Measurements from ENCODE around the gene ACMSD. TPM values are rescaled to one million over a fixed set of nuclear protein-coding genes. Genes with fewer than 3 reads are reported as not detected.
"Not testable (repeated sequence)": the region's sequence is repeated elsewhere in the genome, so short reads cannot be mapped to it uniquely, and the experiment has no call there.

ACMSD gene
- total RNA-seq, 1 experiment from 2014 or later, result not detected

DNA sequence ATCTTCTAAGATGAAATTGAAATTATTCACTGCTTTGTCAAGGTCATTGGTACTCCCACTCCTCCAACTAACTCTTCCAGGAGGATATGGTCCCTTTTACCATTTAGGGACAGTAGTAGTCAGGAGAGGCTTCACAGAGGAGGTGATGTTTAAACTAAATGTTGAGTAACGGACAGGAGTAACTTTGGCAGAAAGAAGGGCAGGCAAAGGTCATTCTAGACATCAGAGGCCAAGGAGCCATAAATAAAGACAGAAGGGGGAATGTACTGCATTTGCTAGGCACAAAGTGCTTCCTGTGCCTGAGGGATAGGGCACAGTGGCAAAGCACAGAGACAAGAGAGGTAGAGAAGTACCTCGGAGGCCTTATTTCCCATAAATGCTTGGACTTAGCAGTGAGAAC lies 14.6 kb upstream of the ACMSD start:
- Mint-ChIP-seq H3K27me3 (ENCODE audit: unreplicated experiment) (no peaks in the 10 kb centered on the region), H3K36me3 (ENCODE audit: insufficient read depth, unreplicated experiment) (no peaks in the 10 kb centered on the region), H3K4me1 (ENCODE audit: low read depth, unreplicated experiment) (peaks cover 12% of the 10 kb centered on the region), H3K4me3 (ENCODE audit: low read depth, unreplicated experiment) (no peak overlapping the region), H3K9me3 (ENCODE audit: low read depth, unreplicated experiment) (no peaks in the 10 kb centered on the region), H3K27ac (ENCODE audit: unreplicated experiment) (no peak overlapping the region)
- intact Hi-C loops (cut with micrococcal nuclease; ENCODE audit: unreplicated experiment), result no loop called here
- CTCF ChIA-PET, result no interaction called here
- TF ChIP-seq CTCF (IDR thresholded peaks at IDR 0.05; ENCODE audit: unreplicated experiment), result no peak
- no TSS peak for BruUV-seq (replicated peaks)
- no peak for DNase-seq

DNA sequence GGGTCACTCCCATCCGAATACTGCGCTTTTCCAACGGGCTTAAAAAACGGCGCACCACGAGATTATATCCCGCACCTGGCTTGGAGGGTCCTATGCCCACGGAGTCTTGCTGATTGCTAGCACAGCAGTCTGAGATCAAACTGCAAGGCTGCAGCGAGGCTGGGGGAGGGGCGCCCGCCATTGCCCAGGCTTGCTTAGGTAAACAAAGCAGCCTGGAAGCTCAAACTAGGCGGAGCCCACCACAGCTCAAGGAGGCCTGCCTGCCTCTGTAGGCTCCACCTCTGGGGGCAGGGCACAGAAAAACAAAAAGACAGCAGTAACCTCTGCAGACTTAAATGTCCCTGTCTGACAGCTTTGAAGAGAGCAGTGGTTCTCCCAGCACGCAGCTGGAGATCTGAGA lies 12.7 kb upstream of the ACMSD start:
- H3K27me3 Mint-ChIP-seq (ENCODE audit: unreplicated experiment); H3K36me3 Mint-ChIP-seq (ENCODE audit: insufficient read depth, unreplicated experiment); H3K4me1 Mint-ChIP-seq (ENCODE audit: low read depth, unreplicated experiment); H3K9me3 Mint-ChIP-seq (ENCODE audit: low read depth, unreplicated experiment); CTCF ChIA-PET; BruUV-seq (replicated peaks); H3K4me3 Mint-ChIP-seq (ENCODE audit: low read depth, unreplicated experiment); DNase-seq; H3K27ac Mint-ChIP-seq (ENCODE audit: unreplicated experiment); intact Hi-C loops (cut with micrococcal nuclease; ENCODE audit: unreplicated experiment): not testable (repeated sequence)

DNA sequence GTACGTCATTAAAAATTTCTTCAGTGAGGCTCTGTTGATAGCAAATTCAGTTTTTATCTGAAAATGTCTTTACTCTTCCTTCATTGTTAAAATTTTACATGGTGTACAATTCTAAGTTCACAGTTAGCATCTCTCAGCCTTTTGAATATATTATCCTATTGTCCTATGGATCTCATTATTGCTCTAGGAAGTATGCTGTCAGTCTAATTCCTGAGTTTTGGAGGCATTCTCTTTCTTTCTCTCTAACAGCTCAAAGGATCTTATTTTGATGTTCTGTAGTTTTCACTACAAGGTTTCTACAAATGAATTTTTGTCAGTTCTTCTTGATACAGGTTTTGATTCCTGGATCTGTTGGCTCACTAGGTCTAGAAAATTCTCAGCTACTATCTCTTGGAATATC lies 2.9 kb upstream of the ACMSD start:
- Mint-ChIP-seq H3K9me3 (ENCODE audit: low read depth, unreplicated experiment) (no peaks in the 10 kb centered on the region), H3K27me3 (ENCODE audit: unreplicated experiment) (no peaks in the 10 kb centered on the region), H3K36me3 (ENCODE audit: insufficient read depth, unreplicated experiment) (no peaks in the 10 kb centered on the region), H3K4me3 (ENCODE audit: low read depth, unreplicated experiment) (no peak overlapping the region), H3K4me1 (ENCODE audit: low read depth, unreplicated experiment) (peaks cover 25% of the 10 kb centered on the region), H3K27ac (ENCODE audit: unreplicated experiment) (no peak overlapping the region)
- no peak for DNase-seq
- CTCF ChIA-PET, result no interaction called here
- TF ChIP-seq CTCF (IDR thresholded peaks at IDR 0.05; ENCODE audit: unreplicated experiment), result no peak
- intact Hi-C loops (cut with micrococcal nuclease; ENCODE audit: unreplicated experiment), result loop anchor here (5.0 kb wide), 1 partner anchor 58 kb away; no protein-coding TSS in a partner anchor
- BruUV-seq (replicated peaks), result no TSS peak

DNA sequence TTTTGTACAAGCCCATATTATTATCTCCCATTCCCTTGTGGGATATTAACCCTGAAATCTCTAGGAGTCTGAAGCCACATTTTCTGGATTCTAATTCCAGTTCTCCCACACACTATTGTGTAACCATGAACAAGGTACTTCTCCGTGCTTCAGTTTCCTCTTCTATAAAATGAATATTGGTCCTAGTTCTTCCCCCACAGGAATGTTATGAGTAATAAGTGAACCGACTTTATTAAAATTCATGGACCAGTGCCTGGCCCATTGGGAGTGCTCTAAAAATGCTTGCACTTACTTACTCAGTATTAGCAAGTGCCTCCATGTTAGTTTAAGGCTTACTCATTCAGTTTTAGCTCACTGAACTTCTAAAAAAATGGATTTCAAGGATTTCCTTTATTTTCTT lies 1.4 kb upstream of the ACMSD start:
- H3K27me3 Mint-ChIP-seq (ENCODE audit: unreplicated experiment), result no peaks in the 10 kb centered on the region
- no peaks in the 10 kb centered on the region for H3K9me3 Mint-ChIP-seq (ENCODE audit: low read depth, unreplicated experiment)
- no peak for DNase-seq
- no peak overlapping the region for H3K4me3 Mint-ChIP-seq (ENCODE audit: low read depth, unreplicated experiment)
- no peaks in the 10 kb centered on the region for H3K36me3 Mint-ChIP-seq (ENCODE audit: insufficient read depth, unreplicated experiment)
- H3K27ac Mint-ChIP-seq (ENCODE audit: unreplicated experiment), result peak overlapping the region; percentile 32
- BruUV-seq (replicated peaks), result no TSS peak
- intact Hi-C loops (cut with micrococcal nuclease; ENCODE audit: unreplicated experiment), result loop anchor here (5.0 kb wide), 1 partner anchor 60 kb away; no protein-coding TSS in a partner anchor
- TF ChIP-seq CTCF (IDR thresholded peaks at IDR 0.05; ENCODE audit: unreplicated experiment), result no peak
- H3K4me1 Mint-ChIP-seq (ENCODE audit: low read depth, unreplicated experiment), result peaks cover 25% of the 10 kb centered on the region
- CTCF ChIA-PET, result interaction anchor here (1.1 to 1.6 kb wide), 2 partner anchors 18 to 19 kb away, joined by 3 to 4 read pairs; no protein-coding TSS in a partner anchor

GRCh38 chr2:134839649-134840048 lies 1.2 kb downstream of the ACMSD start:
- no TSS peak for BruUV-seq (replicated peaks)
- intact Hi-C loops (cut with micrococcal nuclease; ENCODE audit: unreplicated experiment), result loop anchor here (5.0 kb wide), 1 partner anchor 62 kb away; no protein-coding TSS in a partner anchor
- no peak overlapping the region for H3K4me3 Mint-ChIP-seq (ENCODE audit: low read depth, unreplicated experiment)
- H3K36me3 Mint-ChIP-seq (ENCODE audit: insufficient read depth, unreplicated experiment), result no peaks in the 10 kb centered on the region
- no peaks in the 10 kb centered on the region for H3K27me3 Mint-ChIP-seq (ENCODE audit: unreplicated experiment)
- H3K9me3 Mint-ChIP-seq (ENCODE audit: low read depth, unreplicated experiment), result no peaks in the 10 kb centered on the region
- DNase-seq, result no peak
- TF ChIP-seq CTCF (IDR thresholded peaks at IDR 0.05; ENCODE audit: unreplicated experiment), result no peak
- CTCF ChIA-PET, result no interaction called here
- peaks cover 44% of the 10 kb centered on the region for H3K4me1 Mint-ChIP-seq (ENCODE audit: low read depth, unreplicated experiment)
- H3K27ac Mint-ChIP-seq (ENCODE audit: unreplicated experiment), result no peak overlapping the region

Data from Calu3 (cell line).